GM19467 (cell line): Measurements from ENCODE around the gene RBM7.

Experiments used
- ATAC-seq: cut with Tn5 transposase; IDR thresholded peaks from one replicate; pipeline ENCODE4 v1.9.1; 2021; ENCODE audit warnings: mild to moderate bottlenecking, moderate library complexity; ENCODE audit not compliant: unreplicated experiment

Gene RBM7

GRCh38 chr11:114447444-114447843, 47.0 kb downstream of the RBM7 start:
- no peak for ATAC-seq

- no peak for ATAC-seq
These were observed 47.4 kb downstream of the RBM7 start for GRCh38 chr11:114447892-114448291.

GRCh38 chr11:114448749-114449482, 48.5 kb downstream of the RBM7 start:
- ATAC-seq, result no peak

GRCh38 chr11:114449845-114450244, 49.4 kb downstream of the RBM7 start:
- no peak for ATAC-seq

- ATAC-seq, result no peak
These were observed 51.9 kb downstream of the RBM7 start for GRCh38 chr11:114452399-114452798.
